HG03378 (cell line): ENCODE results near the gene GRIFIN.
"Not testable (repeated sequence)": the region's sequence is repeated elsewhere in the genome, so short reads cannot be mapped to it uniquely, and the experiment has no call there.

Experiments used
- ATAC-seq: cut with Tn5 transposase; IDR thresholded peaks from one replicate; pipeline ENCODE4 v1.9.1; 2021; ENCODE audit warnings: mild to moderate bottlenecking, moderate library complexity; ENCODE audit not compliant: unreplicated experiment

The GRIFIN gene

GRCh38 chr7:2461268-2462026 lies 14.8 kb downstream of the GRIFIN start:
- no peak for ATAC-seq

GRCh38 chr7:2460641-2461040 lies 15.6 kb downstream of the GRIFIN start:
- no peak for ATAC-seq

GRCh38 chr7:2460188-2460587 lies 16.0 kb downstream of the GRIFIN start:
- no peak for ATAC-seq

- no peak for ATAC-seq
These were observed 16.5 kb downstream of the GRIFIN start for GRCh38 chr7:2459674-2460073.

GRCh38 chr7:2453849-2454248 lies 22.3 kb downstream of the GRIFIN start:
- not testable (repeated sequence) for ATAC-seq

- ATAC-seq, result no peak
These were observed 23.4 kb downstream of the GRIFIN start for GRCh38 chr7:2452643-2453270.

GRCh38 chr7:2452074-2452507 lies 24.1 kb downstream of the GRIFIN start:
- no peak for ATAC-seq

- ATAC-seq, result no peak
These were observed 24.8 kb downstream of the GRIFIN start for GRCh38 chr7:2451171-2452073.

GRCh38 chr7:2450198-2451107 lies 25.7 kb downstream of the GRIFIN start:
- no peak for ATAC-seq

GRCh38 chr7:2446676-2447075 lies 29.5 kb downstream of the GRIFIN start:
- ATAC-seq, result no peak

- ATAC-seq, result no peak
These were observed 30.2 kb downstream of the GRIFIN start for GRCh38 chr7:2445898-2446555.

- ATAC-seq, result no peak
These were observed 31.2 kb downstream of the GRIFIN start for GRCh38 chr7:2445047-2445446.

GRCh38 chr7:2444476-2444875 lies 31.7 kb downstream of the GRIFIN start:
- ATAC-seq, result no peak

GRCh38 chr7:2443491-2443890 lies 32.7 kb downstream of the GRIFIN start:
- ATAC-seq, result no peak

GRCh38 chr7:2441430-2442058 lies 34.7 kb downstream of the GRIFIN start:
- no peak for ATAC-seq

- ATAC-seq, result no peak
These were observed 35.5 kb downstream of the GRIFIN start for GRCh38 chr7:2440608-2441245.

GRCh38 chr7:2438775-2439174 lies 37.4 kb downstream of the GRIFIN start:
- ATAC-seq, result no peak

- no peak for ATAC-seq
These were observed 38.0 kb downstream of the GRIFIN start for GRCh38 chr7:2438186-2438585.

GRCh38 chr7:2437537-2438148 lies 38.6 kb downstream of the GRIFIN start:
- ATAC-seq, result no peak
